Keratinocyte (primary cell): Measurements from ENCODE around the gene ZBTB7A. TPM values are rescaled to one million over a fixed set of nuclear protein-coding genes. Genes with fewer than 3 reads are reported as not detected.

Source experiments
- DNase-seq: peaks from one replicate; pipeline ENCODE4 v3.0.0-alpha.2; 2011; ENCODE audit warnings: low read depth, missing footprints, low spot score
- FAIRE-seq: peaks from 2 replicates; lab custom pipeline; 2011; peaks lifted over from hg19 to GRCh38; lab: Jason Lieb, UNC
- H2AFZ ChIP-seq: 2 replicates; pipeline ENCODE4 v1.6.0; 2012; ENCODE audit warnings: low read length, control low read depth, inconsistent platforms; ENCODE audit not compliant: control insufficient read depth
- H3K27ac ChIP-seq: 2 replicates; pipeline ENCODE4 v1.5.1; 2011; ENCODE audit warnings: low read length; ENCODE audit not compliant: control insufficient read depth, insufficient read depth
- H3K27me3 ChIP-seq: 3 replicates; pipeline ENCODE4 v1.6.0; 2011; ENCODE audit warnings: low read length; ENCODE audit not compliant: control insufficient read depth, insufficient read depth; ENCODE audit errors: extremely low read depth
- H3K36me3 ChIP-seq, 2 experiments: 2 replicates in 1 of 2; 3 replicates in 1 of 2; pipeline ENCODE4 v1.5.1; 2011; ENCODE audit warnings: low read length in 2 of 2, mild to moderate bottlenecking in 1 of 2; ENCODE audit not compliant: control insufficient read depth in 2 of 2, insufficient read depth in 2 of 2; ENCODE audit errors: extremely low read depth in 1 of 2
- H3K4me1 ChIP-seq: 3 replicates; pipeline ENCODE4 v1.5.1; 2011; ENCODE audit warnings: low read length; ENCODE audit not compliant: control insufficient read depth, insufficient read depth; ENCODE audit errors: extremely low read depth
- H3K4me2 ChIP-seq: 3 replicates; pipeline ENCODE4 v1.6.0; 2011; ENCODE audit warnings: low read depth, low read length; ENCODE audit not compliant: control insufficient read depth, insufficient read depth; ENCODE audit errors: extremely low read depth
- H3K4me3 ChIP-seq, 3 experiments: fragments of 200-600 bp in 1 of 3; sonication (generic) in 1 of 3; 2 replicates in 2 of 3; 3 replicates in 1 of 3; pipeline ENCODE4 v1.5.1; 2011 to 2016; ENCODE audit warnings: low read length in 3 of 3, mild to moderate bottlenecking in 3 of 3, control low read depth in 2 of 3, inconsistent platforms in 1 of 3, low read depth in 1 of 3, mixed read lengths in 1 of 3, mixed run types in 1 of 3, moderate library complexity in 1 of 3; ENCODE audit not compliant: control insufficient read depth in 2 of 3, insufficient read depth in 2 of 3; ENCODE audit errors: extremely low read depth in 1 of 3
- H3K79me2 ChIP-seq: 2 replicates; pipeline ENCODE4 v1.6.0; 2012; ENCODE audit warnings: low read length; ENCODE audit not compliant: control insufficient read depth, insufficient read depth
- H3K9ac ChIP-seq: 3 replicates; pipeline ENCODE4 v1.6.0; 2011; ENCODE audit warnings: low read length; ENCODE audit not compliant: control insufficient read depth, insufficient read depth; ENCODE audit errors: extremely low read depth
- H3K9me1 ChIP-seq: 3 replicates; pipeline ENCODE4 v1.6.0; 2011; ENCODE audit warnings: low read length; ENCODE audit not compliant: control insufficient read depth, insufficient read depth; ENCODE audit errors: extremely low read depth
- H3K9me3 ChIP-seq: 2 replicates; pipeline ENCODE4 v1.5.1; 2012; ENCODE audit warnings: low read depth, low read length; ENCODE audit not compliant: control insufficient read depth
- H4K20me1 ChIP-seq: 3 replicates; pipeline ENCODE4 v1.6.0; 2011; ENCODE audit warnings: low read length; ENCODE audit not compliant: control insufficient read depth, insufficient read depth; ENCODE audit errors: extremely low read depth
- EZH2 ChIP-seq: IDR thresholded peaks from one replicate; pipeline ENCODE4 v1.6.1; 2012; ENCODE audit warnings: inconsistent platforms, mild to moderate bottlenecking, low read length, moderate library complexity
- dilution Hi-C: fragments of 300-500 bp; cut with MboI; formaldehyde crosslinking; loops from one replicate; pipeline ENCODE4 v1.7.0; 2020; ENCODE audit warnings: low sequenced_read_pairs; ENCODE audit not compliant: extremely low pct_ligation_motif_present
- polyA plus RNA-seq, 5 experiments: library from polyadenylated mRNA; depleted of rRNA in 3 of 5; stranded (reverse) in 3 of 5; stranded (forward) in 1 of 5; unstranded in 1 of 5; fragments of >200 nt; gene quantifications; 1 replicate in 1 of 5; 2 replicates in 3 of 5; 3 replicates in 1 of 5; pipeline versions ENCODE4 v1.2.1 to v1.2.3, GENCODE V29; 2011 to 2012; ENCODE audit warnings: missing spikeins in 2 of 5, low read depth in 1 of 5, low replicate concordance in 1 of 5
- TF ChIP-seq, protein P1 (sequence below), 3 experiments: IDR thresholded peaks in 1 of 3; conservative IDR thresholded peaks in 1 of 3; optimal IDR thresholded peaks in 1 of 3; 2 replicates in 2 of 3; 3 replicates in 1 of 3; pipeline versions ENCODE3 to v1.5.1; 2011; ENCODE audit warnings: low read length in 3 of 3, mild to moderate bottlenecking in 3 of 3, moderate library complexity in 2 of 3, control low read depth in 1 of 3, inconsistent platforms in 1 of 3; ENCODE audit not compliant: insufficient read depth in 2 of 3; ENCODE audit errors: extremely low read depth in 1 of 3

The ZBTB7A gene
- polyA plus RNA-seq, 1 donor (not counting 4 experiments of a cell fraction or from before 2014, with no cell fraction given): 3.7 TPM

DNA sequence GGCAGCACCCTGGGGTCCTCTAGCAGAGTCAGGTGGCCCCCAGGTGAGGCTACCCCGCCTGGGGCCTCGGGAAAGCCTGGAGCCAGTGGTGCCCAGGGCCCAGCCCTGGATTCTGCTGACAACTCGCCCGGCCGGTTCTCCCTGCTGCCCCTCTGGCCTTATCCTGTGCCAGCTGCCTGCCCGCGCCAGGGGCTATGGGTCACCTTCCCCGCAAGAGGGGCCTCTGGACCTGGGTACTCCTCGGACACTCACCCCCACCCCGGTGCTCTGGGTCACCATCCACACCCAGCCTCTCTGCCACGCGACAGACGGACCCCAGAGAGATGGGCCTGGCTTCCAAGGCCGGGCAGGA is 24.0 kb downstream of the ZBTB7A start:
- no peak overlapping the region for H3K4me3 ChIP-seq
- dilution Hi-C loops: no loop called here
- H3K36me3 ChIP-seq: peaks cover 0 to 11% of the 10 kb centered on the region in 2 experiments
- H3K9ac ChIP-seq: no peak overlapping the region
- no peak for FAIRE-seq
- H3K4me2 ChIP-seq: no peak overlapping the region
- H3K9me3 ChIP-seq: no peaks in the 10 kb centered on the region
- H3K27me3 ChIP-seq: no peaks in the 10 kb centered on the region
- peaks cover 10% of the 10 kb centered on the region for H4K20me1 ChIP-seq
- H3K79me2 ChIP-seq: peaks cover 24% of the 10 kb centered on the region
- DNase-seq: no peak
- no peaks in the 10 kb centered on the region for H3K9me1 ChIP-seq
- no peak overlapping the region for H3K27ac ChIP-seq
- no peaks in the 10 kb centered on the region for H3K4me1 ChIP-seq
- TF ChIP-seq, protein P1, sequence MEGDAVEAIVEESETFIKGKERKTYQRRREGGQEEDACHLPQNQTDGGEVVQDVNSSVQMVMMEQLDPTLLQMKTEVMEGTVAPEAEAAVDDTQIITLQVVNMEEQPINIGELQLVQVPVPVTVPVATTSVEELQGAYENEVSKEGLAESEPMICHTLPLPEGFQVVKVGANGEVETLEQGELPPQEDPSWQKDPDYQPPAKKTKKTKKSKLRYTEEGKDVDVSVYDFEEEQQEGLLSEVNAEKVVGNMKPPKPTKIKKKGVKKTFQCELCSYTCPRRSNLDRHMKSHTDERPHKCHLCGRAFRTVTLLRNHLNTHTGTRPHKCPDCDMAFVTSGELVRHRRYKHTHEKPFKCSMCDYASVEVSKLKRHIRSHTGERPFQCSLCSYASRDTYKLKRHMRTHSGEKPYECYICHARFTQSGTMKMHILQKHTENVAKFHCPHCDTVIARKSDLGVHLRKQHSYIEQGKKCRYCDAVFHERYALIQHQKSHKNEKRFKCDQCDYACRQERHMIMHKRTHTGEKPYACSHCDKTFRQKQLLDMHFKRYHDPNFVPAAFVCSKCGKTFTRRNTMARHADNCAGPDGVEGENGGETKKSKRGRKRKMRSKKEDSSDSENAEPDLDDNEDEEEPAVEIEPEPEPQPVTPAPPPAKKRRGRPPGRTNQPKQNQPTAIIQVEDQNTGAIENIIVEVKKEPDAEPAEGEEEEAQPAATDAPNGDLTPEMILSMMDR (optimal IDR thresholded peaks at IDR 0.05 in 1 of 3, IDR thresholded peaks at IDR 0.05 in 1 of 3, conservative IDR thresholded peaks at IDR 0.05 in 1 of 3; ENCODE audit: extremely low read depth in 1 of 3, insufficient read depth in 2 of 3, low read length in 3 of 3): no peak
- TF ChIP-seq EZH2: no peak
- H2AFZ ChIP-seq: no peak overlapping the region

- no peak overlapping the region for H2AFZ ChIP-seq
- H3K27ac ChIP-seq: no peak overlapping the region
- peaks cover 22% of the 10 kb centered on the region for H3K79me2 ChIP-seq
- DNase-seq (no peak), FAIRE-seq (no peak)
- no peaks in the 10 kb centered on the region for H3K9me3 ChIP-seq
- H3K4me3 ChIP-seq: no peak overlapping the region
- H3K27me3 ChIP-seq: no peaks in the 10 kb centered on the region
- H3K4me2 ChIP-seq: no peak overlapping the region
- peaks cover 10% of the 10 kb centered on the region for H4K20me1 ChIP-seq
- peaks cover 0 to 13% of the 10 kb centered on the region in 2 experiments for H3K36me3 ChIP-seq
- H3K4me1 ChIP-seq: no peaks in the 10 kb centered on the region
- TF ChIP-seq EZH2: no peak
- TF ChIP-seq, protein P1 (optimal IDR thresholded peaks at IDR 0.05 in 1 of 3, IDR thresholded peaks at IDR 0.05 in 1 of 3, conservative IDR thresholded peaks at IDR 0.05 in 1 of 3; ENCODE audit: extremely low read depth in 1 of 3, insufficient read depth in 2 of 3, low read length in 3 of 3): no peak
- dilution Hi-C loops: no loop called here
- H3K9ac ChIP-seq: no peak overlapping the region
- H3K9me1 ChIP-seq: no peaks in the 10 kb centered on the region
Measured at GRCh38 chr19:4042064-4042730, 24.5 kb downstream of the ZBTB7A start.
